A549 (cell line): ENCODE measurements around the gene PTPRG. TPM values are rescaled to one million over a fixed set of nuclear protein-coding genes. Genes with fewer than 3 reads are reported as not detected.

Experiments used
- ATAC-seq, 2 experiments: fragments of 200-7000 bp in 1 of 2; fragments of >200 bp in 1 of 2; cut with Nextera tagmentation in 1 of 2; cut with Tn5 transposase in 1 of 2; 3 replicates each; pipeline versions ENCODE4 v1.8.0 to v1.9.1; 2018 to 2020; ENCODE audit warnings: mild to moderate bottlenecking in 1 of 2, moderate library complexity in 1 of 2
- CTCF ChIA-PET: fragments of 300-600 bp; sonication (Branson Sonifier 250); formaldehyde crosslinking; extraction: SDS; loops from one replicate; lab custom pipeline; 2021; ENCODE audit warnings: antibody characterized with exemption, inconsistent platforms; lab: Yijun Ruan, JAX
- POLR2A ChIA-PET: fragments of 350-600 bp; formaldehyde crosslinking; extraction: SDS; loops from one replicate; lab custom pipeline; 2021; ENCODE audit warnings: antibody characterized with exemption, inconsistent platforms; lab: Yijun Ruan, JAX
- DNase-seq, 2 experiments: peaks; one replicate each; pipeline versions ENCODE4 v3.0.0 to v3.0.0-alpha.2; 2011 to 2016; ENCODE audit warnings: low read depth in 1 of 2, low spot score in 1 of 2
- FAIRE-seq: peaks from 2 replicates; lab custom pipeline; 2011; peaks lifted over from hg19 to GRCh38; lab: Jason Lieb, UNC
- H3K27ac ChIP-seq, 2 experiments: fragments of >200 bp; sonication (Bioruptor Twin); formaldehyde crosslinking; 3 replicates each; pipeline ENCODE4 v1.5.1; 2016 to 2017
- H3K4me1 ChIP-seq: fragments of >200 bp; sonication (Bioruptor Twin); formaldehyde crosslinking; 3 replicates; pipeline ENCODE4 v1.6.1; 2016
- H3K4me2 ChIP-seq: fragments of >200 bp; sonication (Bioruptor Twin); formaldehyde crosslinking; 3 replicates; pipeline ENCODE4 v1.6.1; 2016
- H3K4me3 ChIP-seq: fragments of >200 bp; sonication (Bioruptor Twin); formaldehyde crosslinking; 3 replicates; pipeline ENCODE4 v1.5.1; 2016
- H3K9me3 ChIP-seq: fragments of >200 bp; sonication (Bioruptor Twin); formaldehyde crosslinking; 3 replicates; pipeline ENCODE4 v1.6.1; 2016
- BHLHE40 ChIP-seq: IDR thresholded peaks from 2 replicates; pipeline ENCODE4 v1.6.1; 2012; ENCODE audit warnings: low read depth, low read length, inconsistent platforms
- CHD2 ChIP-seq: fragments of 150-350 bp; IDR thresholded peaks from 2 replicates; pipeline ENCODE4 v1.6.1; 2014; ENCODE audit warnings: low read length; ENCODE audit not compliant: partially characterized antibody
- CHD4 ChIP-seq: fragments of 200-600 bp; sonication (generic); IDR thresholded peaks from 2 replicates; pipeline ENCODE4 v1.6.1; 2016; ENCODE audit warnings: antibody characterized with exemption, mild to moderate bottlenecking, borderline replicate concordance
- EP300 ChIP-seq, 2 experiments: fragments of >200 bp; sonication (Bioruptor Twin); formaldehyde crosslinking; IDR thresholded peaks; 2 replicates in 1 of 2; 3 replicates in 1 of 2; pipeline ENCODE4 v1.6.1; 2016 to 2017
- FOSB ChIP-seq: fragments of 250-450 bp; sonication (Bioruptor Pico); IDR thresholded peaks from 2 replicates; pipeline ENCODE4 v1.5.0; 2020; ENCODE audit warnings: mild to moderate bottlenecking, moderate library complexity
- GATA3 ChIP-seq: IDR thresholded peaks from 2 replicates; pipeline ENCODE4 v1.6.1; 2012; ENCODE audit warnings: borderline replicate concordance
- HDAC2 ChIP-seq: fragments of 200-600 bp; sonication (generic); IDR thresholded peaks from 2 replicates; pipeline ENCODE4 v1.6.1; 2016
- HMGXB4 ChIP-seq: fragments of 250-450 bp; sonication (Bioruptor Pico); IDR thresholded peaks from 2 replicates; pipeline ENCODE4 v1.5.0; 2021; ENCODE audit warnings: mild to moderate bottlenecking, moderate library complexity, borderline replicate concordance
- HOXB5 ChIP-seq: fragments of 250-450 bp; sonication (Bioruptor Pico); IDR thresholded peaks from 2 replicates; pipeline ENCODE4 v1.5.0; 2020; ENCODE audit warnings: mild to moderate bottlenecking, moderate library complexity
- JUN ChIP-seq, 2 experiments: fragments of >200 bp; sonication (Bioruptor Twin); formaldehyde crosslinking; IDR thresholded peaks; 2 replicates in 1 of 2; 3 replicates in 1 of 2; pipeline ENCODE4 v1.6.1; 2016 to 2017
- JUNB ChIP-seq: fragments of >200 bp; sonication (Bioruptor Twin); formaldehyde crosslinking; IDR thresholded peaks from 2 replicates; pipeline ENCODE4 v1.6.1; 2016
- KDM1A ChIP-seq: fragments of 200-600 bp; sonication (generic); IDR thresholded peaks from 2 replicates; pipeline ENCODE4 v1.6.1; 2016; ENCODE audit warnings: low read depth, mild to moderate bottlenecking
- NPAS2 ChIP-seq: fragments of 250-450 bp; sonication (Bioruptor Pico); IDR thresholded peaks from 2 replicates; pipeline ENCODE4 v1.8.0; 2022; ENCODE audit warnings: mild to moderate bottlenecking, moderate library complexity, borderline replicate concordance
- NR3C1 ChIP-seq: fragments of >200 bp; sonication (Bioruptor Twin); formaldehyde crosslinking; IDR thresholded peaks from 3 replicates; pipeline ENCODE4 v1.6.1; 2017
- POLR2A ChIP-seq: IDR thresholded peaks from 2 replicates; pipeline ENCODE4 v1.6.1; 2012; ENCODE audit warnings: mild to moderate bottlenecking, low read length
- POLR2AphosphoS2 ChIP-seq: conservative IDR thresholded peaks from 2 replicates; pipeline ENCODE4 v1.6.1; 2012; ENCODE audit warnings: low read length, improper control_type of control experiment, inconsistent platforms
- RAD21 ChIP-seq, 2 experiments: fragments of >200 bp in 1 of 2; sonication (Bioruptor Twin) in 1 of 2; formaldehyde crosslinking in 1 of 2; IDR thresholded peaks in 1 of 2; conservative IDR thresholded peaks in 1 of 2; 2 replicates in 1 of 2; 3 replicates in 1 of 2; pipeline ENCODE4 v1.6.1; 2012 to 2018; ENCODE audit warnings: inconsistent platforms in 1 of 2
- RCOR1 ChIP-seq: fragments of 150-350 bp; IDR thresholded peaks from 2 replicates; pipeline ENCODE4 v1.6.1; 2014; ENCODE audit warnings: antibody characterized with exemption, low read length, low read depth
- RFX5 ChIP-seq: fragments of 450-650 bp; IDR thresholded peaks from 2 replicates; pipeline ENCODE4 v1.7.1; 2014; ENCODE audit warnings: antibody characterized with exemption, mild to moderate bottlenecking, moderate library complexity
- SREBF2 ChIP-seq: fragments of 450-650 bp; IDR thresholded peaks from 2 replicates; pipeline ENCODE4 v1.6.1; 2014; ENCODE audit warnings: mild to moderate bottlenecking, moderate library complexity
- TP53 ChIP-seq: fragments of 250-450 bp; sonication (Bioruptor Pico); IDR thresholded peaks from 2 replicates; pipeline ENCODE4 v1.5.0; 2021; ENCODE audit warnings: mild to moderate bottlenecking, moderate library complexity
- ZSCAN20 ChIP-seq: fragments of 250-450 bp; sonication (Bioruptor Pico); IDR thresholded peaks from 2 replicates; pipeline ENCODE4 v1.8.0; 2022; ENCODE audit warnings: mild to moderate bottlenecking, moderate library complexity
- WGBS: methylation state at CpG from one replicate; pipeline ENCODE4 v1.1.6; 2017; ENCODE audit errors: missing lambda C conversion rate; 5-methylcytosine and 5-hydroxymethylcytosine counted together
- polyA plus RNA-seq, 4 experiments: library from polyadenylated mRNA; depleted of rRNA in 3 of 4; stranded (reverse); fragments of >200 nt; fragmentation: RNase III in 1 of 4; extraction: RNeasy Plus Mini Kit Qiagen cat#74134 plus additional on column Dnase treatment in 1 of 4; gene quantifications; 2 replicates in 3 of 4; 3 replicates in 1 of 4; pipeline ENCODE4 v1.2.3, GENCODE V29; 2011 to 2017
- TF ChIP-seq, protein P1 (sequence below): IDR thresholded peaks from 2 replicates; pipeline ENCODE4 v1.6.1; 2012; ENCODE audit warnings: low read depth, borderline replicate concordance
- TF ChIP-seq, protein P2 (sequence below): IDR thresholded peaks from 2 replicates; pipeline ENCODE4 v1.6.1; 2012

The PTPRG gene
- polyA plus RNA-seq, 2 of the 4 experiments (the other 2 are of a cell fraction): 4.5 to 4.8 TPM

DNA sequence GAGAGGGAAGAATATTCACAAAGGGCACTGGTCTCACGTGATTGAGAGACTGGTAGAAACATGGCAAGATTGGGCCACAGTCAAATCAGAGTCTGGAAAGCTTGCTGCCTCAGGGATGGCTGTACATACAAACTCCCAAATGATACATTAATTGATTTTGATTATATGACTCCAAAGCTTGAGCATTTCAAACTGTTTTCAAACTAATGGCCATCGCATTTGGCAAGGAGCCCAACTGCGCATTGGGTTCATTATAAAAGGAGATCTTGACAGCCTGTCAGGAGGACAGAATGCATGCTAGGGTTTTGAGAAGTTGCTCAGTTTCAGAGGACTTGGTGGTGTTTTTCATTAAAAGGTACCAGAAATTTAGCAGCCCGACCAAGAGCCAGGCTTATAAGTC is 117.7 kb downstream of the PTPRG start:
- WGBS: 67% methylated on average over 4 of the region's 4 CpGs
- FAIRE-seq: no peak
- no peaks in the 10 kb centered on the region for H3K4me1 ChIP-seq
- TF ChIP-seq RCOR1 (no peak), JUN (IDR thresholded peaks at IDR 0.05) (no peak), POLR2AphosphoS2 (no peak), NR3C1 (no peak), RAD21 (conservative IDR thresholded peaks at IDR 0.05 in 1 of 2, IDR thresholded peaks at IDR 0.05 in 1 of 2) (no peak), RFX5 (no peak)
- TF ChIP-seq, protein P1, sequence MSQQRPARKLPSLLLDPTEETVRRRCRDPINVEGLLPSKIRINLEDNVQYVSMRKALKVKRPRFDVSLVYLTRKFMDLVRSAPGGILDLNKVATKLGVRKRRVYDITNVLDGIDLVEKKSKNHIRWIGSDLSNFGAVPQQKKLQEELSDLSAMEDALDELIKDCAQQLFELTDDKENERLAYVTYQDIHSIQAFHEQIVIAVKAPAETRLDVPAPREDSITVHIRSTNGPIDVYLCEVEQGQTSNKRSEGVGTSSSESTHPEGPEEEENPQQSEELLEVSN: no peak
- TF ChIP-seq, protein P2, sequence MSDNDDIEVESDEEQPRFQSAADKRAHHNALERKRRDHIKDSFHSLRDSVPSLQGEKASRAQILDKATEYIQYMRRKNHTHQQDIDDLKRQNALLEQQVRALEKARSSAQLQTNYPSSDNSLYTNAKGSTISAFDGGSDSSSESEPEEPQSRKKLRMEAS: no peak
- TF ChIP-seq, all 56 proteins: peak for 0
- no peak overlapping the region for H3K4me2 ChIP-seq
- ChIA-PET POLR2A (no interaction called here), CTCF (no interaction called here)
- H3K27ac ChIP-seq: no peak overlapping the region
- no peaks in the 10 kb centered on the region for H3K9me3 ChIP-seq
- no peak for ATAC-seq
- H3K4me3 ChIP-seq: no peak overlapping the region
- DNase-seq: no peak

DNA sequence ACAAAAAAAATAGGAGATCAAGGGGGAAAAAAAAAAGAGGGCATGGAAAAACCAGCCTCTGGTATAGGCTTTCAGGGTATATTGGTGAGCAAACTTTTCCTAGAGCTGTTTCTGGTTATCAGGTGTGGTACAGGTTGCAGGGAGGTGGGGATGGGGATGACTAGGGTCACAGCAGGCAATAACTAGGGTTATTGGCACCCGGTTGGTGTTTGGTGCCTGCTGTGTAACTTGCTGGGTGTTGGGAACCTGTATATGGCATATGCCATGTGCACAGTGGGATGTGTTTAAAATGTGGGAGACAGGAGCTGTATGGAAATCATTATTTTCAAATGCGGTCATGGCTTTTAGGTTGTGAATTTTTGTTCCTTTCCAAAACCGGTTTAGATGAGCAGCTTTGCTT is 119.2 kb downstream of the PTPRG start:
- CTCF ChIA-PET: no interaction called here
- TF ChIP-seq ZSCAN20 (no peak), NPAS2 (CRISPR knock-in tag) (no peak), GATA3 (no peak), JUNB (no peak), HMGXB4 (CRISPR knock-in tag) (no peak), HOXB5 (CRISPR knock-in tag) (no peak), POLR2A (no peak), KDM1A (no peak), SREBF2 (no peak), HDAC2 (no peak), TP53 (no peak), FOSB (CRISPR knock-in tag) (no peak), CHD4 (no peak), CHD2 (no peak), EP300 (IDR thresholded peaks at IDR 0.05) (no peak)
- WGBS: 61% methylated on average over 3 of the region's 3 CpGs

DNA sequence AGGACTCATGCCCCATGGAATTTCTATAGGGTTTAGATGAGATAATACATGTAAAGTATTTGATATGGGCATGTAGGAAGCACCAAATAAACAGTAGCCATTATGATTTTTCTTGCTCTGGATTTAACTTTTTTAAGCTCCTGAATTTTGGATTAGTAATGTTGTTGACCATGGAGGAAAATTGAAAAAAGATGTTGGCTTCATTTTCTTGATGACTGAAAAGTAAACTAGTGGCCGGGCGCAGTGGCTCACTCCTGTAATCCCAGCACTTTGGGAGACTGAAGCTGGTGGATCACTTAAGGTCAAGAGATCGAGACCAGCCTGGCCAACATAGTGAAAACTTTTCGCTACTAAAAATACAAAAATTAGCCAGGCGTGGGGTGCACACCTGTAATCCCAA is 120.3 kb downstream of the PTPRG start:
- WGBS: 48% methylated on average over 5 of the region's 5 CpGs
- ATAC-seq (no peak), FAIRE-seq (no peak), DNase-seq (no peak)
- CTCF ChIA-PET: no interaction called here
- Histone ChIP-seq H3K4me2 (no peak overlapping the region), H3K4me1 (peaks cover 7% of the 10 kb centered on the region; the same call in 1 of the 3 replicates), H3K9me3 (no peaks in the 10 kb centered on the region), H3K27ac (no peak overlapping the region), H3K4me3 (no peak overlapping the region)
- TF ChIP-seq POLR2AphosphoS2 (no peak), POLR2A (no peak), BHLHE40 (no peak)
- POLR2A ChIA-PET: no interaction called here

More for the DNA sequence above, 119.2 kb downstream of the PTPRG start:
- H3K4me1 ChIP-seq: no peaks in the 10 kb centered on the region
- FAIRE-seq (no peak), ATAC-seq (no peak), DNase-seq (no peak)
- POLR2A ChIA-PET: interaction anchor here (0.7 kb wide), 1 partner anchor 638 kb away, joined by 6 read pairs; no protein-coding TSS in a partner anchor
- no peaks in the 10 kb centered on the region for H3K9me3 ChIP-seq
- H3K4me2 ChIP-seq: no peak overlapping the region
- no peak overlapping the region for H3K4me3 ChIP-seq
- no peak overlapping the region for H3K27ac ChIP-seq
